Iris pigment epithelial cell (primary cell): ENCODE data around the gene GAB4.

Source experiments
- DNase-seq: peaks from one replicate; pipeline ENCODE4 v3.0.0-alpha.2; 2011; ENCODE audit warnings: low read depth

GAB4 gene

GRCh38 chr22:16987822-16988221 lies 20.2 kb downstream of the GAB4 start:
- no peak for DNase-seq

- no peak for DNase-seq
Observed at GRCh38 chr22:16975155-16975885, 32.7 kb downstream of the GAB4 start.

- no peak for DNase-seq
Observed at GRCh38 chr22:16974298-16975084, 33.5 kb downstream of the GAB4 start.

GRCh38 chr22:16973591-16974297 lies 34.3 kb downstream of the GAB4 start:
- no peak for DNase-seq

- no peak for DNase-seq
Observed at GRCh38 chr22:16972311-16972710, 35.7 kb downstream of the GAB4 start.

GRCh38 chr22:16970446-16970845 lies 37.6 kb downstream of the GAB4 start:
- no peak for DNase-seq

- DNase-seq = no peak
Observed at GRCh38 chr22:16969508-16970327, 38.3 kb downstream of the GAB4 start.

GRCh38 chr22:16968218-16968595 lies 39.8 kb downstream of the GAB4 start:
- DNase-seq = no peak

GRCh38 chr22:16967453-16968217 lies 40.4 kb downstream of the GAB4 start:
- DNase-seq = no peak

- DNase-seq = no peak
Observed at GRCh38 chr22:16966251-16966650, 41.8 kb downstream of the GAB4 start.

- no peak for DNase-seq
Observed at GRCh38 chr22:16965560-16965959, 42.5 kb downstream of the GAB4 start.

GRCh38 chr22:16965083-16965482 lies 42.9 kb downstream of the GAB4 start:
- DNase-seq = no peak

- DNase-seq = no peak
Observed at GRCh38 chr22:16964366-16964765, 43.7 kb downstream of the GAB4 start.

GRCh38 chr22:16963189-16963945 lies 44.7 kb downstream of the GAB4 start:
- no peak for DNase-seq

- no peak for DNase-seq
Observed at GRCh38 chr22:16962501-16962900, 45.5 kb downstream of the GAB4 start.

- DNase-seq = no peak
Observed at GRCh38 chr22:16961477-16962186, 46.4 kb downstream of the GAB4 start.

- no peak for DNase-seq
Observed at GRCh38 chr22:16960884-16961249, 47.2 kb downstream of the GAB4 start.

- no peak for DNase-seq
Observed at GRCh38 chr22:16960220-16960883, 47.7 kb downstream of the GAB4 start.

GRCh38 chr22:16959345-16959930 lies 48.6 kb downstream of the GAB4 start:
- no peak for DNase-seq
